ENCODE data around the gene DOC2B. TPM values are rescaled to one million over a fixed set of nuclear protein-coding genes. Genes with fewer than 3 reads are reported as not detected.
"Not testable (repeated sequence)": the region's sequence is repeated elsewhere in the genome, so short reads cannot be mapped to it uniquely, and the experiment has no call there.

The DOC2B gene
- total RNA-seq, 2 experiments from 2014 or later: not detected

- POLR2A ChIA-PET: no interaction called here
- no peaks in the 10 kb centered on the region for H3K9me3 Mint-ChIP-seq
- no peaks in the 10 kb centered on the region for H3K36me3 Mint-ChIP-seq (ENCODE audit: low read depth)
Observed at GRCh38 chr17:223723-224471, 42.4 kb upstream of the DOC2B start.

GRCh38 chr17:222172-222571, 40.7 kb upstream of the DOC2B start:
- no peak for TF ChIP-seq CTCF (IDR thresholded peaks at IDR 0.05)
- CTCF ChIA-PET: no interaction called here
- DNase-seq (no peak), ATAC-seq (no peak)
- Mint-ChIP-seq H3K36me3 (ENCODE audit: low read depth) (no peaks in the 10 kb centered on the region), H3K9me3 (no peaks in the 10 kb centered on the region), H3K4me1 (ENCODE audit: low read depth) (no peaks in the 10 kb centered on the region), H3K27me3 (no peaks in the 10 kb centered on the region), H3K4me3 (no peak overlapping the region), H3K27ac (no peak overlapping the region)
- POLR2A ChIA-PET: no interaction called here
- intact Hi-C loops (cut with micrococcal nuclease): no loop called here

More at GRCh38 chr17:223723-224471, 42.4 kb upstream of the DOC2B start:
- Mint-ChIP-seq H3K27me3 (no peaks in the 10 kb centered on the region), H3K4me3 (no peak overlapping the region), H3K27ac (no peak overlapping the region), H3K4me1 (ENCODE audit: low read depth) (no peaks in the 10 kb centered on the region)
- intact Hi-C loops (cut with micrococcal nuclease): no loop called here
- CTCF ChIA-PET: no interaction called here
- no peak for DNase-seq
- no peak for ATAC-seq
- TF ChIP-seq CTCF (IDR thresholded peaks at IDR 0.05): no peak

GRCh38 chr17:219696-220095, 38.2 kb upstream of the DOC2B start:
- no peak for ATAC-seq
- TF ChIP-seq CTCF (IDR thresholded peaks at IDR 0.05): no peak
- intact Hi-C loops (cut with micrococcal nuclease): no loop called here
- CTCF ChIA-PET: no interaction called here
- no peak overlapping the region for H3K27ac Mint-ChIP-seq
- no peaks in the 10 kb centered on the region for H3K4me1 Mint-ChIP-seq (ENCODE audit: low read depth)
- H3K9me3 Mint-ChIP-seq: no peaks in the 10 kb centered on the region
- DNase-seq: no peak
- H3K27me3 Mint-ChIP-seq: no peaks in the 10 kb centered on the region
- no peaks in the 10 kb centered on the region for H3K36me3 Mint-ChIP-seq (ENCODE audit: low read depth)
- H3K4me3 Mint-ChIP-seq: no peak overlapping the region
- POLR2A ChIA-PET: interaction anchor here (1.3 kb wide), 1 partner anchor 10 kb away, joined by 3 read pairs; no protein-coding TSS in a partner anchor

- intact Hi-C loops (cut with micrococcal nuclease): no loop called here
- H3K27ac Mint-ChIP-seq: no peak overlapping the region
- H3K4me1 Mint-ChIP-seq (ENCODE audit: low read depth): no peaks in the 10 kb centered on the region
- H3K27me3 Mint-ChIP-seq: no peaks in the 10 kb centered on the region
- TF ChIP-seq CTCF (IDR thresholded peaks at IDR 0.05): no peak
- CTCF ChIA-PET: no interaction called here
- H3K36me3 Mint-ChIP-seq (ENCODE audit: low read depth): no peaks in the 10 kb centered on the region
- H3K9me3 Mint-ChIP-seq: no peaks in the 10 kb centered on the region
- no peak for DNase-seq
- no peak for ATAC-seq
- H3K4me3 Mint-ChIP-seq: no peak overlapping the region
- POLR2A ChIA-PET: interaction anchor here (1.3 kb wide), 1 partner anchor 9 kb away, joined by 3 read pairs; no protein-coding TSS in a partner anchor
Observed at GRCh38 chr17:218432-219110, 37.1 kb upstream of the DOC2B start.

GRCh38 chr17:216625-217024, 35.2 kb upstream of the DOC2B start:
- no peaks in the 10 kb centered on the region for H3K4me1 Mint-ChIP-seq (ENCODE audit: low read depth)
- DNase-seq: no peak
- TF ChIP-seq CTCF (IDR thresholded peaks at IDR 0.05): no peak
- CTCF ChIA-PET: no interaction called here
- intact Hi-C loops (cut with micrococcal nuclease): no loop called here
- no peak overlapping the region for H3K27ac Mint-ChIP-seq
- H3K36me3 Mint-ChIP-seq (ENCODE audit: low read depth): no peaks in the 10 kb centered on the region
- H3K4me3 Mint-ChIP-seq: no peak overlapping the region
- ATAC-seq: no peak
- POLR2A ChIA-PET: no interaction called here
- no peaks in the 10 kb centered on the region for H3K9me3 Mint-ChIP-seq
- no peaks in the 10 kb centered on the region for H3K27me3 Mint-ChIP-seq

GRCh38 chr17:215563-216478, 34.4 kb upstream of the DOC2B start:
- H3K4me1 Mint-ChIP-seq (ENCODE audit: low read depth); intact Hi-C loops (cut with micrococcal nuclease); ATAC-seq; CTCF ChIA-PET; H3K27ac Mint-ChIP-seq; POLR2A ChIA-PET; H3K9me3 Mint-ChIP-seq; H3K27me3 Mint-ChIP-seq; DNase-seq; H3K36me3 Mint-ChIP-seq (ENCODE audit: low read depth); H3K4me3 Mint-ChIP-seq: not testable (repeated sequence)
